GM12878 (cell line): ENCODE measurements around the gene ASF1B. TPM values are rescaled to one million over a fixed set of nuclear protein-coding genes. Genes with fewer than 3 reads are reported as not detected.

Experiments used
- E2F8 ChIP-seq: fragments of 450-650 bp; IDR thresholded peaks from 2 replicates; pipeline ENCODE4 v1.6.1; 2018; ENCODE audit warnings: mild to moderate bottlenecking, low read depth, moderate library complexity; ENCODE audit not compliant: partially characterized antibody
- MEF2A ChIP-seq: IDR thresholded peaks from 2 replicates; pipeline ENCODE4 v1.6.1; 2011; ENCODE audit warnings: low read depth, mild to moderate bottlenecking, low read length, moderate library complexity; ENCODE audit not compliant: insufficient read depth
- PBX3 ChIP-seq: IDR thresholded peaks from 2 replicates; pipeline ENCODE4 v1.6.1; 2011; ENCODE audit warnings: mild to moderate bottlenecking, low read depth, low read length, moderate library complexity; ENCODE audit not compliant: insufficient replicate concordance
- POU2F2 ChIP-seq: IDR thresholded peaks from 3 replicates; pipeline ENCODE4 v1.6.1; 2011; ENCODE audit warnings: low read depth, mild to moderate bottlenecking, low read length, borderline replicate concordance
- RBBP5 ChIP-seq: fragments of 200-600 bp; sonication (generic); conservative IDR thresholded peaks from 2 replicates; pipeline ENCODE4 v1.6.1; 2016
- TCF7 ChIP-seq: IDR thresholded peaks from 2 replicates; pipeline ENCODE4 v1.6.1; 2014; ENCODE audit warnings: antibody characterized with exemption, borderline replicate concordance
- polyA plus RNA-seq, 11 experiments: library from polyadenylated mRNA; depleted of rRNA in 4 of 11; unstranded in 6 of 11; stranded (reverse) in 5 of 11; fragments of >200 nt; fragmentation: Nextera tagmentation in 4 of 11; fragmentation: Illumina TruSeq in 1 of 11; extraction: Ambion mirVana in 4 of 11; extraction: Trizol in 1 of 11; gene quantifications; 1 replicate in 1 of 11; 2 replicates in 10 of 11; pipeline versions ENCODE4 v1.2.1 to v1.2.3, GENCODE V29; 2011 to 2016; ENCODE audit warnings: inconsistent platforms in 2 of 11, missing spikeins in 2 of 11, low read depth in 1 of 11
- total RNA-seq, 4 experiments: library from RNA; depleted of rRNA in 3 of 4; stranded (reverse); fragments of >200 nt in 3 of 4; fragmentation: Illumina TruSeq in 1 of 4; extraction: Trizol in 1 of 4; gene quantifications; 2 replicates each; pipeline versions ENCODE4 v1.2.1 to v1.2.3, GENCODE V29; 2013 to 2021
- TF ChIP-seq, protein P1 (sequence below): fragments of 450-650 bp; IDR thresholded peaks from 2 replicates; pipeline ENCODE4 v1.6.1; 2016; ENCODE audit warnings: mild to moderate bottlenecking

Gene ASF1B
- total and polyA plus RNA-seq, 10 of the 15 experiments (the other 5 are each of a cell fraction or from before 2014, with no cell fraction given), result 10.4 to 217 (median 90.2) TPM

- TF ChIP-seq, protein P1, sequence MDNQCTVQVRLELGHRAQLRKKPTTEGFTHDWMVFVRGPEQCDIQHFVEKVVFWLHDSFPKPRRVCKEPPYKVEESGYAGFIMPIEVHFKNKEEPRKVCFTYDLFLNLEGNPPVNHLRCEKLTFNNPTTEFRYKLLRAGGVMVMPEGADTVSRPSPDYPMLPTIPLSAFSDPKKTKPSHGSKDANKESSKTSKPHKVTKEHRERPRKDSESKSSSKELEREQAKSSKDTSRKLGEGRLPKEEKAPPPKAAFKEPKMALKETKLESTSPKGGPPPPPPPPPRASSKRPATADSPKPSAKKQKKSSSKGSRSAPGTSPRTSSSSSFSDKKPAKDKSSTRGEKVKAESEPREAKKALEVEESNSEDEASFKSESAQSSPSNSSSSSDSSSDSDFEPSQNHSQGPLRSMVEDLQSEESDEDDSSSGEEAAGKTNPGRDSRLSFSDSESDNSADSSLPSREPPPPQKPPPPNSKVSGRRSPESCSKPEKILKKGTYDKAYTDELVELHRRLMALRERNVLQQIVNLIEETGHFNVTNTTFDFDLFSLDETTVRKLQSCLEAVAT, result no peak
- no peak for TF ChIP-seq RBBP5
- TF ChIP-seq PBX3, result no peak
- no peak for TF ChIP-seq POU2F2
- TF ChIP-seq E2F8, result no peak
- no peak for TF ChIP-seq MEF2A
- no peak for TF ChIP-seq TCF7
These were observed 24.9 kb upstream of the ASF1B start (continued) for GRCh38 chr19:14161305-14161704.
